ENCODE data around the gene TEP1. TPM values are rescaled to one million over a fixed set of nuclear protein-coding genes. Genes with fewer than 3 reads are reported as not detected.

Gene TEP1
- total RNA-seq, 1 experiment from 2014 or later = 15.8 TPM

DNA sequence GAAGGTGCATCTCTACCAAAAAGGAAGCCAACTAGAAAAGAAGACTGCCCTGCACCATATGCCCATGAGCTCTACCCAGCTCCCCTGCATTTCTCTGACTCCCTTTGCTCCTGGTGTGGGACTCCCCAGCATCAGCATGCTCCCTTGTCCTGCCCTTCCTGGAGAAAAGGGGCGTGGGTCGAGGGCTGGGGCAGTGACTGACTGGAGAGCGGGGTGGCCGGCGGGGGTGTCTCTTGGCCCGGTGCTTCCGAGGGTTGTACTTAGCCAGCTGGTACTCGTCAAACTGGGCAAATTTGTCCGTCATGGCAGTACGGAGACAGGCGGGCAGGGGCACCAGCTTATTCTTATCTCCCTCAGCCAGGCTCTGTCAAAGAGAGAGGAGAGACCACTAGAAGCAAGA is 9.8 kb downstream of the TEP1 start:
- no peaks in the 10 kb centered on the region for H3K9me3 ChIP-seq (ENCODE audit: control insufficient read depth, low read depth, low read length)
- no peaks in the 10 kb centered on the region for H3K23me2 ChIP-seq (ENCODE audit: insufficient read length, low read depth, low read length, poor library complexity, severe bottlenecking)
- no peak for DNase-seq
- Mint-ChIP-seq H3K4me1 (no peaks in the 10 kb centered on the region), H3K36me3 (ENCODE audit: insufficient read depth in 1 of 3, low read depth in 3 of 3) (peaks cover 10 to 66% (median 32%) of the 10 kb centered on the region in 3 experiments; a peak in 6 of 7 replicates), H3K27me3 (ENCODE audit: low read depth) (no peaks in the 10 kb centered on the region), H3K4me3 (no peak overlapping the region), H3K9me3 (no peaks in the 10 kb centered on the region), H3K27ac (peak overlapping the region in 1 of 3 experiments; percentile 38; a peak in 1 of 7 replicates)
- no peak overlapping the region for H2BK15ac ChIP-seq (ENCODE audit: low read depth, low read length)
- no peaks in the 10 kb centered on the region for H4K20me1 ChIP-seq (ENCODE audit: control insufficient read depth, insufficient read depth, insufficient read length)
- no peak overlapping the region for H2BK5ac ChIP-seq (ENCODE audit: insufficient read length, low read length)
- H3K27me3 ChIP-seq (ENCODE audit: insufficient read depth, low read length) = no peaks in the 10 kb centered on the region
- H3K14ac ChIP-seq (ENCODE audit: insufficient read depth, low read length) = no peak overlapping the region
- no peak overlapping the region for H2AFZ ChIP-seq (ENCODE audit: low read length)
- no peak overlapping the region for H3T11ph ChIP-seq (ENCODE audit: low read length)
- no peak overlapping the region for H2BK12ac ChIP-seq (ENCODE audit: insufficient read length, low read depth, low read length)
- H3K27ac ChIP-seq (ENCODE audit: insufficient read length, low read depth, low read length) = no peak overlapping the region
- TF ChIP-seq CTCF (conservative IDR thresholded peaks at IDR 0.05) = no peak
- no CpG with 5 or more reads among the region's 11 CpGs for WGBS (ENCODE audit: extremely low coverage, insufficient read length, low lambda C conversion rate)
- H3K79me1 ChIP-seq (ENCODE audit: insufficient read depth, low read depth, low read length, poor library complexity, severe bottlenecking) = no peaks in the 10 kb centered on the region
- H2BK20ac ChIP-seq (ENCODE audit: low read depth, low read length, poor library complexity, severe bottlenecking) = no peak overlapping the region
- no peak overlapping the region for H4K5ac ChIP-seq (ENCODE audit: insufficient read length, low read depth, low read length)
- no peaks in the 10 kb centered on the region for H3K4me1 ChIP-seq (ENCODE audit: insufficient read depth, low read length)
- no peak overlapping the region for H4K91ac ChIP-seq (ENCODE audit: insufficient read length, low read depth, low read length)
- no peaks in the 10 kb centered on the region for H3K79me2 ChIP-seq (ENCODE audit: insufficient read depth, low read length)
- H3K23ac ChIP-seq (ENCODE audit: insufficient read length, low read depth, low read length) = no peak overlapping the region
- no peak overlapping the region for H3K4ac ChIP-seq (ENCODE audit: low read depth, low read length)
- H2AK5ac ChIP-seq (ENCODE audit: insufficient read length, low read length) = no peak overlapping the region
- H4K8ac ChIP-seq (replicated peaks; ENCODE audit: insufficient read length, low read depth, low read length) = no peak overlapping the region
- no peak overlapping the region for H3K18ac ChIP-seq (ENCODE audit: insufficient read length, low read depth, low read length)
- no peak overlapping the region for H3K4me2 ChIP-seq (ENCODE audit: insufficient read depth, insufficient read length, low read length)
- H3K56ac ChIP-seq (ENCODE audit: insufficient read length, low read depth, low read length) = no peak overlapping the region
- no peak overlapping the region for H3K9ac ChIP-seq (ENCODE audit: extremely low read depth, insufficient read length, low read length)
- no peak overlapping the region for H2BK120ac ChIP-seq (ENCODE audit: low read depth, low read length, poor library complexity, severe bottlenecking)
